Aorta (tissue), 5 donors: ENCODE data around the gene NKAIN2. TPM values are rescaled to one million over a fixed set of nuclear protein-coding genes. Genes with fewer than 3 reads are reported as not detected.
A peak's percentile ranks its signal among the peaks of the same experiment; 100 is the strongest.
"Not testable (repeated sequence)": the region's sequence is repeated elsewhere in the genome, so short reads cannot be mapped to it uniquely, and the experiment has no call there.

Experiments
- ATAC-seq: fragments of 200-7000 bp; cut with Tn5 transposase; one replicate; pipeline ENCODE4 v1.9.1; 2022; ENCODE audit warnings: moderate library complexity; ENCODE audit not compliant: low FRiP score
- DNase-seq, 2 donors: peaks; one replicate each; pipeline ENCODE4 v3.0.0-alpha.2; 2020
- H3K27ac ChIP-seq, 2 donors: one replicate each; pipeline ENCODE4 v1.5.1; 2013; ENCODE audit warnings: low read length in 2 of 2, mild to moderate bottlenecking in 2 of 2, moderate library complexity in 2 of 2, control low read depth in 1 of 2, inconsistent platforms in 1 of 2, low read depth in 1 of 2
- H3K27me3 ChIP-seq, 2 donors: one replicate each; pipeline ENCODE4 v1.6.1; 2013; ENCODE audit warnings: control low read depth in 1 of 2, low read length in 1 of 2, mild to moderate bottlenecking in 1 of 2, moderate library complexity in 1 of 2; ENCODE audit not compliant: insufficient read depth in 2 of 2, control insufficient read depth in 1 of 2
- H3K36me3 ChIP-seq, 2 donors: one replicate each; pipeline ENCODE4 v1.6.1; 2013; ENCODE audit warnings: control low read depth in 1 of 2, low read length in 1 of 2, mild to moderate bottlenecking in 1 of 2; ENCODE audit not compliant: insufficient read depth in 2 of 2, control insufficient read depth in 1 of 2
- H3K4me1 ChIP-seq, 2 donors: one replicate each; pipeline ENCODE4 v1.6.1; 2013; ENCODE audit warnings: low read length in 2 of 2, control low read depth in 1 of 2, mild to moderate bottlenecking in 1 of 2, moderate library complexity in 1 of 2; ENCODE audit not compliant: insufficient read depth in 2 of 2, control insufficient read depth in 1 of 2
- H3K4me3 ChIP-seq, 2 donors: one replicate each; pipeline ENCODE4 v1.5.1; 2013; ENCODE audit warnings: low read length in 2 of 2, control low read depth in 1 of 2, mild to moderate bottlenecking in 1 of 2
- H3K9me3 ChIP-seq: one replicate; pipeline ENCODE4 v1.6.1; 2013; ENCODE audit warnings: mild to moderate bottlenecking, low read length; ENCODE audit not compliant: control insufficient read depth
- WGBS, 2 donors: extraction: QIAGEN DNeasy Blood & Tissue Kit; methylation state at CpG; one replicate each; pipeline ENCODE4 v1.1.7; 2013; 5-methylcytosine and 5-hydroxymethylcytosine counted together
- intact Hi-C, 2 donors: fragments of 100-400 bp; cut with DNase I; formaldehyde crosslinking; loops; one replicate each; pipeline versions ENCODE4 v1.14.2 to v1.15.0; 2022
- polyA plus RNA-seq, 2 donors: library from polyadenylated mRNA; stranded (reverse); fragments of 200-250 nt; gene quantifications; one replicate each; pipeline ENCODE4 v1.2.3, GENCODE V29; 2013
- total RNA-seq, 2 donors: library from RNA; stranded (reverse); fragmentation: NEBNext Ultra II Directional; extraction: Animal tissue kit (Norgen Biotek cat#: 25700); gene quantifications; one replicate each; pipeline ENCODE4 v1.2.1, GENCODE V29; 2021
- donor health status: healthy with polysubstance abuse.
- donor health status: Bipolar disorder and iron deficiency.
- donor health status: DM: no; HTN: no; CAD: no.
- donor health status: DM: no; HTN: no; CAD: no.
- donor health status: DM: yes; HTN: yes; CAD: no.

Gene NKAIN2
- total and polyA plus RNA-seq, 4 donors: 1.4 to 1.9 TPM; not detected in 2

GRCh38 chr6:124002377-124003081 lies 198.9 kb downstream of the NKAIN2 start:
- Histone ChIP-seq H3K27ac (no peak overlapping the region), H3K9me3 (no peaks in the 10 kb centered on the region), H3K4me1 (peaks cover 0 to 1% of the 10 kb centered on the region in 2 donors), H3K36me3 (no peaks in the 10 kb centered on the region), H3K4me3 (no peak overlapping the region), H3K27me3 (no peaks in the 10 kb centered on the region)
- ATAC-seq: peak; percentile 33
- DNase-seq: no peak
- WGBS, 2 donors: 3 to 7% methylated on average over 4 of the region's 4 CpGs
- intact Hi-C loops: no loop called here

DNA sequence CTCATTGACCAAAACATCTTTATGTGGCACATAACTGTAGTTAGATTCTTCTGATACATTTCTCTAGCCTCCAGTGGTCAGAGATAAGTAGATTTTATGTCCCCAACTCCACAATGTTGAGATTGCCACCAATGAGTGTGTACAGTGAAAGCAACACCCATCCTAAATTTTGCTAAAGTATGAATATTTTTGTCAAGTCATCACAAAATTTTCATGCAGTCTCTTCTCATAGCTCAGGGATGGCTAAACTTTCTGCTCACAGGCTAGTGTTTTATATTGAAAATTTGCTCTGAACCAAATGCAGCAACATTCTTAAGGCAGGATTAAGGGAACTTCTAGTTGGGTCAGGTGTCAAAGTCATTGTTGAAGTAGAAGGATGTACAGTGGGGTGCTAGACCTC lies 203.6 kb downstream of the NKAIN2 start:
- Histone ChIP-seq H3K4me1 (peaks cover 0 to 1% of the 10 kb centered on the region in 2 donors), H3K4me3 (no peak overlapping the region), H3K27ac (no peak overlapping the region), H3K9me3 (no peaks in the 10 kb centered on the region), H3K27me3 (no peaks in the 10 kb centered on the region), H3K36me3 (no peaks in the 10 kb centered on the region)
- DNase-seq: no peak
- intact Hi-C loops: no loop called here
- ATAC-seq: no peak

- Histone ChIP-seq H3K9me3 (no peaks in the 10 kb centered on the region), H3K27ac (no peak overlapping the region), H3K27me3 (no peaks in the 10 kb centered on the region), H3K4me3 (no peak overlapping the region), H3K36me3 (no peaks in the 10 kb centered on the region), H3K4me1 (peaks cover 0 to 1% of the 10 kb centered on the region in 2 donors)
- DNase-seq (no peak), ATAC-seq (no peak)
- intact Hi-C loops: no loop called here
- 56 to 65% methylated on average over 10 of the region's 10 CpGs for WGBS, 2 donors
Observed at GRCh38 chr6:124008000-124008987, 204.6 kb downstream of the NKAIN2 start.

DNA sequence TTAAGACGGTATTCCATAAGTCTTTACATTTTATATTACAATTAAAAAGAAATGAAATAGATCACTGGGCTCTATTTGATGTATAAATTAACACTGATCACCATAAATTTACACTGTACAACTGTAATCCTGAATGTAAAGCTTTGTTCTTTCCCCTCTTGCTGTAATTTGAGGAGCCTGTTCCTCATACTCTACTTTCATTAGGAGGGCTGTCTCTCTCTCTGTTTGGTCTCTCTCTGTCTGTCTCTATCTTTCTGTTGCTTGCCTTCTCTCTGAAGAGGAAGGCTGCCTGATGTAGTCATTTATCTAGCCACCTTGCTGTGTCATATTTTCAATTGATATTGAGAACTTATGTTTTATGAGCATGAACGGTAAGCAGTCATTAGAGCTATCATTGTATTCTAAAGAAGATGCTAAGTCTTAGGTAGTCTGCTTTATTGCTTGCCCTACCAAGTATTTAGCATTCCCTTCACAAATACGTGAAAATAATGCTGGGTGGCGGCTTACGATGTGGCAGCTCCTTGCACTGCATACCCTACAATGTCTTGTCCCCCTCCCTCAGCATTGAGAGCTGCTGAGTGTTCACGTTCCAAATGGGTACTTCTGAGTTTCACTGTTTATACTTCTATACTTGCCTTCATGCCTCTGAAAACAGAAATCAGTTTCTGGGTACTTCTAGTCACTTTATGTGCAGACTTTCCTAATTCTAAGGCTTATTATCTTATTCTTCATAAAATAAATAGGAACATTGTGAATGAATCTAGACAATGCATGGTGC lies 205.5 kb downstream of the NKAIN2 start:
- Histone ChIP-seq H3K9me3 (no peaks in the 10 kb centered on the region), H3K27ac (no peak overlapping the region), H3K27me3 (no peaks in the 10 kb centered on the region), H3K4me3 (no peak overlapping the region), H3K36me3 (no peaks in the 10 kb centered on the region), H3K4me1 (no peaks in the 10 kb centered on the region)
- no peak for DNase-seq
- ATAC-seq: no peak
- intact Hi-C loops: no loop called here
- 79 to 80% methylated on average over 6 of the region's 6 CpGs for WGBS, 2 donors

DNA sequence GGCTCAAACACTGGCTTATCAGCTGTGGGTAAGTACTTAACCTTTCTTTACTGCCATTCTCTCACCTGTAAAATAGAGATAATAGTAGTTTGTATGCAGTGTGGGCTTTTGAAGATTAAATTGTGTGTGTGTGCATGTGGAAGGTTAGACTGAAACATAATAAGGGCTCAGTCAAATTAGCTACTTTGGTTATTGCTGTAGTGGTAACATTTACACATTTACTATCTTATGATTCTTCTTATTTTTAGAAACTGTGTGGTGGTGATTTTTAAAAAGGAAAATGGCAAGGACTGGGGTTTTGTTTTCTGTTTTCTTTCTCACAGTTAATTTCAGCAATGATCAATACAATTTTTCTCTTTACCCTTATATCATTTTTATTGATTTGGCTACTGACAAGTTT lies 206.9 kb downstream of the NKAIN2 start:
- Histone ChIP-seq H3K27ac (no peak overlapping the region), H3K9me3 (no peaks in the 10 kb centered on the region), H3K4me3 (no peak overlapping the region), H3K4me1 (no peaks in the 10 kb centered on the region), H3K27me3 (no peaks in the 10 kb centered on the region), H3K36me3 (no peaks in the 10 kb centered on the region)
- ATAC-seq (no peak), DNase-seq (no peak)
- intact Hi-C loops: no loop called here

DNA sequence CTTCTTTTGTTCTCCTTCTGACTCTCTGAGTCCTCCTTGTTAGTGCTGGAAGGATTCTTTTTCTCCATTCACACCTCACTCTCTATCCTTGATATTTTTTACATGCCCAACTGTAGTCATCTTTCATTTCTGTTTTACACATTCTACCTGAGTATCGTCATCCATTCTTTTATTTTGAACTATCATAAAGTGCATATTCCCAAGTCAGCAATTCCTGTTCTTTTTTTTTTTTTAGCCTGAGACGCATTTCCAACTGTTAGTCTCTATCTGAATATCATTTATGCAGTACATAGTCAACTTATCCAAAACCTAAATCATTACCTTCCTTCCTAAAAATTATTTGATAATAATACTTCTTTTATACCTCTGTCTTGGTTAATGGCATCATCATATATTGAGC lies 207.5 kb downstream of the NKAIN2 start:
- intact Hi-C loops: no loop called here
- no peak overlapping the region for H3K4me3 ChIP-seq
- DNase-seq: no peak
- no peaks in the 10 kb centered on the region for H3K9me3 ChIP-seq
- 95 to 98% methylated on average over 2 of the region's 2 CpGs for WGBS, 2 donors
- ATAC-seq: no peak
- H3K27me3 ChIP-seq: no peaks in the 10 kb centered on the region
- H3K27ac ChIP-seq: no peak overlapping the region
- no peaks in the 10 kb centered on the region for H3K4me1 ChIP-seq
- no peaks in the 10 kb centered on the region for H3K36me3 ChIP-seq

DNA sequence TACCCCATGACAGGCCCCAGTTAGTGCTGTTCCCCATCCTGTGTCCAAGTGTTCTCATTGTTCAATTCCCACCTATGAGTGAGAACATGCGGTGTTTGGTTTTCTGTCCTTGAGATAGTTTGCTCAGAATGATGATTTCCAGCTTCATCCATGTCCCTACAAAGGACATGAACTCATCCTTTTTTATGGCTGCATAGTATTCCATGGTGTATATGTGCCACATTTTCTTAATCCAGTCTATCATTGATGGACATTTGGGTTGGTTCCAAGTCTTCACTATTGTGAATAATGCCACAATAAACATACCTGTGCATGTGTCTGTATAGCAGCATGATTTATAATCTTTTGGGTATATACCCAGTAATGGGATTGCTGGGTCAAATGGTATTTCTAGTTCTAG lies 218.4 kb downstream of the NKAIN2 start:
- 96 to 100% methylated on average over 1 of the region's 1 CpG for WGBS, 2 donors
- H3K36me3 ChIP-seq, H3K4me1 ChIP-seq: not testable (repeated sequence)

DNA sequence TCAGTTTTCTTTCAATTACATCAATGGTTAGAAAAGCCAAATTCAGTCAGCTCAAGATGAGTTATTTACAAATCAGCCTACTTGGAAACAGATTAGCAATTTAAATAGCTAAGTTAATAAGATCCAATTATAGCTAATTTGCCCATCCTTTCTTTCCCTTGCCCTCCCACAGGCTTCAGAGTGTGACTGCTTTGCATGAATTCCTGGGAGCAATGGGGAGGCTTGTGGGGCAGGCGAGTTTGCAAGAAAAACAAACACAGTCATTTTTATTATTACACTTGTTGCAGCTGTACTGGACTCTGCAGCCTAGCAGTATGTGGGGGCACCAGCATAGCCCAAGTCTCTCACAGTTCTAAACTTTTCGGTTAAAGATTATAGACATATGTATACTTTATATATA lies 219.0 kb downstream of the NKAIN2 start:
- intact Hi-C loops: no loop called here
- ATAC-seq (no peak), DNase-seq (no peak)
- Histone ChIP-seq H3K4me1 (no peaks in the 10 kb centered on the region), H3K27me3 (no peaks in the 10 kb centered on the region), H3K4me3 (no peak overlapping the region), H3K9me3 (no peaks in the 10 kb centered on the region), H3K36me3 (no peaks in the 10 kb centered on the region), H3K27ac (no peak overlapping the region)
- WGBS, 2 donors: 59 to 64% methylated on average over 2 of the region's 2 CpGs

More for the DNA sequence above, 218.4 kb downstream of the NKAIN2 start:
- H3K27ac ChIP-seq, ATAC-seq, DNase-seq, H3K27me3 ChIP-seq, H3K4me3 ChIP-seq, intact Hi-C loops, H3K9me3 ChIP-seq: not testable (repeated sequence)
